T-helper 1 cell (primary cell): ENCODE results near the gene ATP6V1E1.
"Not testable (repeated sequence)": the region's sequence is repeated elsewhere in the genome, so short reads cannot be mapped to it uniquely, and the experiment has no call there.

ENCODE experiments used
- DNase-seq, 5 donors: peaks; one replicate each; pipeline ENCODE4 v3.0.0-alpha.2; 2012 to 2020

Gene ATP6V1E1

DNA sequence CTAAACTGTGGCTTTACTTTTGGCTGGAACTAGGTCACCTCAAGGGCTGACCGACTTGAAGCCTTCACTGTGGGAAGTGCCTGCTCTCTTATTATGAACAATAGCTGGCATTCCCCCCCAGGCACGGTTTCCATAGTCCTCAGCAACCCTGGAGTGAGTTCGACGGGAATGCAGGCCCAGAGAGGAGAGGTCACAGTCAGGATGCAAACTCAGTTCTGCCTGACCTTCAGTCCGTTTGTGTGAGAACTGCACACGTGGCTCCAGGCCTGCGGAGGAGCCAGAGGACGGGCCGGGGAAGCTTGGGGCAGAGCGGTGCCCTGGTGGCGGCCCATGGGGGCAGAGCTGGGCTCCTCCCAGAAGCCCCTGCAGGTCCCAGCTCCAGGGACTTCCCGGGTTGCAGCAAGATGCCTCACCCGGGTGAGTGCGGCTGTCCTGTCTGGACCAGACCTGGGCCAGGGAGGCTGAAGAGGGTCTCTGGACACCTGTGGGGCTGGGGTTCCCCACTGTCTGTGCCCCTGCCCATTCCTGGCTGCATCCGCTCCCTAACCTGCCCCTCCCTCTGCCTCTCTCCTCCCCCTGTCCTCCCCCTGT is 48.0 kb downstream of the ATP6V1E1 start:
- DNase-seq, result no peak

DNA sequence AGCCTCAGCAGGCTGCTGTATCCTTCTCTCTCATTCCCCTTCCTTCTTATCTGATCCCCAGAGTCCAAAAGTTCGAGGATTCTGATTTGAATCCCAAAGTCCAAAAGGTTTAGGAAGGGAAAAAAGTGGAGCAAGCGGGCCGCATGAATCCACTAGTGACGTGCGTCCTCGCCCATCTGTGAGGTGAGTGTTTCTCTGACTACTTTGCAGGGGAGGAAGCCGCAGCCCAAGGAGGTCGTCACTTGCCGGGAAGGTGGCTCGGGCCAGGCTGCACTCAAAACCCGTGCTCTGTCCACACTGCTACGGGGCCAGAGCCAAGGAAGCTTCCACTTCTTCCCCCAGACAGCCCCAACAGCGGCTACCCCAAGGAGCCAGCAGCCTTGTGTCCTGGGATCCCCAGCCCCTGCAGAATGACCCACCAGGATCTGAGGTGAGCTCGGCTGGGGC is 49.0 kb downstream of the ATP6V1E1 start:
- no peak for DNase-seq

DNA sequence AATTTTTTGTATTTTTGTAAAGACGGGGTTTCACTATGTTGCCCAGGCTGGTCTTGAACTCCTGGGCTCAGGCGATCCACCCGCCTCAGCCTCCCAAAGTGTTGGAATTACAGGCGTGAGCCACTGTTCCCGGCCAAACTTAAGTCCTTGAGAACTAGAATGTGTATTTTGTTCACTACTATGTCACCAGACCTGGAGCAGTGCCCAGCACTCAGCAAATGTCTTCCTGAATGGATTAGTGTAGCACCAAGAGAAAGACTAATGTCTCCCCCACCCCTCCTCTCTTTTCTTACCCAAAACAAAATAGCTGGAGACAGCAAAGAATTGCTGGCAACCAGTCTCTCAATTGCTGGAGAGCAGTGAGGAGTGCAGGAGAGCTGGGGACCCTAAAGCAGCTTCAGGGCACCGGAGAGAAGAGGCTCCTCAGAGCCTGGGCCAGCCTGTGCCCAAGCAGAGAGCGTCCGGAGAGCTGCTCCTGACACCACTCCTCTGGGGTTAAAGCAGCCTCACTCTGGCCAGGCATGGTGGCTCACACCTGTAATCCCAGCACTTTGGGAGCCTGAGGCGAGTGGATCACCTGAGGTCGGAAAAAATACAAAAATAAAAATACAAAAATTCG is 50.3 kb downstream of the ATP6V1E1 start:
- no peak for DNase-seq

DNA sequence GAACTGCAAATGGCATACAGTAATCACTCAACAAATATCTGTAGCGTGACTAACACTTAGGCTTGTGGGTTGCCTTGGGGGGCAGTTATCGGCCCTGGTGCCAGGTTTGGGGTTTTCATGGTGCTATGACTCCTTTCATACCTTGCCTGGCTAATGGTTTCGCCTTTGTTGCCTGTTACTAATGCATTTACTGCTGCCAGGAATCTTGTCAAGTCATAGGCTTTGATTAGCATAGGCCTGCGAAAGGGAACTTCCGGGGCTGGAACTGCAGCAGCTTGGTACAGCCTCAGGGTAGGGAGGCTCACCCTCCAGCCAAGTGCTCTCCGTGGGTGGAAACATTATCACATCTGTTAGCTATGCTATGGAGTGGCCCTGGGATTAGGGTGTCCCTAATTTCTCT is 52.1 kb downstream of the ATP6V1E1 start:
- no peak for DNase-seq

DNA sequence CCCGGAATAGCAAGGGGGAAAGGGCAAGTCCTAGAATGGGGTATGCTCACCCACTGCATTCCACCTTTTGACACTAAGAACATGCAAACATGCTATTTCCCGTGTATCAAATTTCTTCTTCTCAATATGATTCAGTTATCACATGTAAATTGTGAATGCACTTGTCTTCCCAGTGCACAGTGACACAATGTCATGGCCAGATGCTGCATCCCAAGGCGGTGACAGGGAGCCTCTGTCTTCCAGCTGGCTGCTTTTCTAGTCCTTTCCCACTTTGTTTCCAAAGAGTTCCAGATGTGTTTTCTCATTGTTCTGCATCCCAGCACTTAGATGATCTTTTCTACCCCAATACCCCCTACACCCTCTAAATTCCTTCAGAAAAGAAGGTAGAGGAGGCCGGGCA is 52.9 kb downstream of the ATP6V1E1 start:
- DNase-seq, result no peak

DNA sequence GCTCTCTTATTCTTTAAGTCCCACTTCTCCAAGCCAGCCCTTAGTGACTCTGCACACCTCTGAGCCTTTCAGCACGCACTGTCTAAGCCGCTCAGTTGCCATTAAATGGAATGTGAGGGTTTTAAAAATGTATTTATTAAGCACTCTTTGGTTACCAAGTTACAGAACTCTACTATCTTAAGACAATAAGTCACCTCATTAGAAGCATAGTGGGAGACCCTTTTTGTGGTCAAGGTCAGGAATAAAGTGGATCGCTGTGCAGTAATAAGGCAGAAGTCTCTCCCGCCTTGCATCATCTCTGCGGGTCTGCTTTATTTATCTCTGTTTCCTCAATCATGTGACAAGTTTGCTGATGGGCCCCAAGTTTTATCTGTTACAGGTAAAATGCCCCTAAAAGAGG is 53.4 kb downstream of the ATP6V1E1 start:
- DNase-seq, result no peak

DNA sequence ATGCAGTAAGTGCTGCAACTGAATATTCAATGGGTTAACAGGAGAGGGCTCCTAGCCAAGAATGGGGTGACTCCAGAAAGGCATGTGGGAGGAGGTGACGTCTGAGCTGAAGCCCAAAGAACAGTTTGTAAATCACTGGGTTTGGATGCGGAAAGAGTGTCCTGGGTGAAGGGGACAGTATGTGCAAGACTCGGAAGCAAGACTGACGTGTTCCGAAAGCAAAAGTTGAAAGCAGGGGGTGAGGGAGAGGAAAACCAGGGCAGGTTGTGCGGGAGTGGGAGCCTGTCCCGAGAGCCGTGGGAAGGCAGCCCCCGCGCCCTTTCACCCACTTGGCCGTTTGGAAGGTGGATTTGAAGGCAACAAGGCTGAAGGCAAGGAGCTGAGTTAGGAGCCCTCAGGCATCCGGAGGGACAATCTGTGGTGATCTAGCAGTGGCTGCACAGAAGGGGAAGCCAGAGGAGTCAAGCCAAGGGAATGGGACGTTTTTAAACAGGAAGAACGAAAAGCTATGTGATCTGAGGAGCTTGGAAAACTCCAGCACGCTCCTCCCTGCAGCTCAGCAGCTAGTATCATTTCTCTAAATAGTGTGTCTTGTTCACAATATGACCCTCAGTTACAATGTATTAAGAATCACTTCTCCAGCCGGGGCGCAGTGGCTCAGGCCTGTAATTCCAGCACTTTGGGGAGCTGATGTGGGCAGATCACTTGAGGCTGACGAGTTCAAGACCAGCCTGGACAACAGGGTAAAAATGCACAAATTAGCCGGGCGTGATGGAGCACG is 57.5 kb downstream of the ATP6V1E1 start:
- no peak for DNase-seq

DNA sequence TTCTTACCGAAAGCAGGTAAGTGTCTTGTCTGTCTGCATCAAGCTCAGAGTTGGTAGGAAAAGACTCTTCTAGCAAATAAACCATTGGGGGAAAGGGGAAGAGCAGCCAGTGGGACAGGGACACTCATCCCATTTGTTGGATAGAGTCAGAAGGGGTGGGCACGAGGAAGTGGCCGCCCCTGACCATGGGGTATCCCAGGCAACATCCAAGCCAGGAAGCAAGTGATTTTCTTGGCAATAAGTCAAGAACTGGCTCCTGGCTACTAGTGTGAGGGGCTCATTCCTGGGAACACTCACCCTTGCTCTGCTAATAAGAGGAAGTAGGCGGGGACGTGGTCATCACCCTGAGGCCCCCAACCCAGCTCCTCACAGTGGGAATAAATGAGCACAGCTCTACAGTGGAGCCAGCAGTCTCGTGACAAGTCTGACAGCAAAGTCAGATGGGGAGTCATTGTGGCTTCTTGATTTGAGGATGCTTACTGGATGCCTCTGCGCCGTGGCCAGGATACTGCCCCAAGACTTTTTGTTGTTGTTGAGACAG is 58.5 kb downstream of the ATP6V1E1 start:
- DNase-seq, result no peak

DNA sequence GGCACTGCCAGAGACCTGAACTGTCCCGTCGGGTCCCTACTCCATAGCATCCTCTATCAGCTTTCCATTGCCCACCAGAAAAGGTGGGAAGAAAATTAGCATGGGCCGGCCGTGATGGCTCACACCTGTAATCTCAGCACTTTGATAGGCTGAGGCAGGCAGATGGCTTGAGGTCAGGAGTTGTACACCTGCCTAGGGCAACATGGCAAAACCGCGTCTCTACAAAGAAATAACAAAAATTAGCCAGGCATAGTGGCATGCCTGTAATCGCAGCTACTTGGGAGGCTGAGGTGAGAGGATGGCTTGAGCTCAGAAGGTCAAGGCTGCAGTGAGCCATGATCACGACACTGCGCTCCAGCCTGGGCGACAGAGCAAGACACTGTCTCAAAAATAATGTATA is 61.8 kb downstream of the ATP6V1E1 start:
- DNase-seq, result no peak

DNA sequence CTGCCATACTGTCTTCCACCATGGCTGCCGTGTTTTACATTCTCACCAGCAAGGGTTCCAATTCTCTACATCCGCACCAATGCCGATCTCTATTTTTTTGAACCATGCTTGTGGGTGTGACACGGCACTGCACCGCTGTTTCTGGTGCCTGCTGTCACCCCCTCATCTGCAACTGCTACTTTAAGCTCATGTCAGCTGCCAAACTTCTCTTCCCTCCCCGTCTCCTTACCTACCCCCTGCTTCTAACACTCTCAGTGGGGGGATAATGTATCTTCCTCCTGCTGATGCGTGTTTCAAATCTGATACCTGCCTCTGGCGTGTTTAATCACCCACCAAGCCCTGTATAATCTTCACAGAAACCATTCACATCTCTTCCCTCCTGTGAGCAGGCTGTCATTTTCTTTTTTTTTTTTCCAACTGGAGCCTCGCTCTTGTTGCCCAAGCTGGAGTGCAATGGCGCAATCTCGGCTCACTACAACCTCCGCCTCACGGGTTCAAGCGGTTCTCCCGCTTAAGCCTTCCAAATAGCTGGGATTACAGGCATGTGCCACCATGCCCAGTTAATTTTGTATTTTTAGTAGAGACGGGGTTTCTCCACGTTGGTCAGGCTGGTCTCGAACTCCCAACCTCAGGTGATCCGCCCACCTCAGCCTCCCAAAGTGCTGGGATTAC is 62.4 kb downstream of the ATP6V1E1 start:
- DNase-seq, result not testable (repeated sequence)

DNA sequence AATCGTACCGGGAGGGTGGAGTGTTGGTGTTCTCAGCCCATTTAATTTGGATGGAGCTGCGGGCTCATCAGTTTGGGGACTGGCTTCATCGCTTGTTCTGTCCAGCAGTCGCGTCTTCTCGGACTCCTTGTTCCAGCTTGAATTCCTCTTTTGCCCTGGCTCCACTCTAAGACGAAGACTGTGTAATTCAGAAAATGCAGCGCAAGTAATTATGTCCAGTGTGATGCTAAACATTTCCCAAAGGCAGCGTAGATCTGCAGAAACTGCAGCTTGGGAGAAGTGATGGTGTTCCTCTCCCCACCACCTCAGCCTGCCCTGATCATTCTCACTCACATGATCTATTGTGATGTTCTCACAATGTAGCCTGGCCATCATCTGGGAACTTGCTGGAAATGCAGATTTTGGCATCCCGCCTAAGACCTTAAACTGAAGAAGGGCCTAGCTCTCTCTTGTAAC is 64.6 kb downstream of the ATP6V1E1 start:
- no peak for DNase-seq

DNA sequence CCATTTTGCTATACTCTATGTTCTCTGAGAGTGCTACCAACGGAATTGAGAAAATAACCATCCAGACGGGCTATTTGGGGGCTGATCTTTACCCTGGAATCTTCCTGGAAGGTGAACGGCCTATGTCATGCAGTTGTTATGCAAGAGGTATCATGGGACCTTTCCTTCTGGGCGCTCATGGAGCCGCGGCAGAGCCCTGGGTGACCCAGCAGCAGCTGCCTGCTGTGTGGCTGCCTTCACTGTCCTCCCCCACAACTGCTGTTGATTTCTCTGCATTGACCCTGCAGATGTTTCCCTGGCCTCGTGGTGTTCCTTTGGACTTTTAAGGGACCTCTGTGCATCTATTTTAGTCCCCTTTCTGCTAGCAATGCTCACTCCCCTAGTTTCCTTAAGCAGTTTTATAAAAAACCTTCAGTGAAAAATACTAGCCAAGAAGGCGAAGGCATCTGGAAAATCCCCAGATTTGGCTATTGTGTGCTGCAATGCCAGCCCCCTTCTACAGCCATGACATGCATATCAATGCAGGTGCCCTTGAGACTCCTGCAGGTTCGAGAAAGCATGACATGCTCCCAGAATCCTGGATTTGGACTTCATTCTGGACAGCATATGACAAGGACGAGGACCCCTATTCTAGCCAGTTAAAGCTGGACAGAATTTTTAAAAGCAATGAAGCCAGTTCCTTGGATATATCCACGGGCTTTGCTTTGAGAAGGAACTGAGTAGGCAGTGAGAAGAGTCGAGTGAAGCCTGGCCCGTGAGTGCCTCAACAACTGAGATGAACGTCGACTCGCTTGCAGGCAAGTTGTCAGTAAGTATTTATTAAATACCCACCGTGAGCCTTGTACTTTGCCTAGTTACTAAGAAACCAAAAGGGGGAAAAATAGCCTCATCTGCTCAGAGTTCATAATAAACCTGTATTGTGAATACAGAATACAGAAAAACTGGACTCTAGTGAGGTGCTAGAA is 65.4 kb downstream of the ATP6V1E1 start, which contains the start of gene SLC25A18:
Gene SLC25A18, plus strand, starts transcription at position 593 of the 965 bp plus-strand sequence. CDS start 16,447 bp downstream, outside the sequence.
- no peak for DNase-seq

DNA sequence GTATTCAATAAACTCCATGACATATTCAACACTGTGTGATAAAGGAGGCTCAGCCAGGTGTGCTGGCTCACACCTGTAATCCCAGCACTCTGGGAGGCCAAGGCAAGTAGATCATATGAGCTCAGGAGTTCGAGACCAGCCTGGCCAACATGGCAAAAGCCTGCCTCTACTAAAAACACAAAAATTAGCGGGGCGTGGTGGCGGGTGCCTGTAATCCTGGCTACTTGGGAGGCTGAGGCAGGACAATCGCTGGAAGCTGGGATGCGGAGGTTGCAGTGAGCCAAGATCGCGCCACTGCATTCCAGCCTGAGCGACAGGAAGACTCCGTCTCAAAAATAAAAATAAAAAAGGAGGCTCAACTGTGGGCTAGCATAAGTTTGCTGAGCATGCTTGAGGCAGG is 69.4 kb downstream of the ATP6V1E1 start:
- DNase-seq, result no peak

DNA sequence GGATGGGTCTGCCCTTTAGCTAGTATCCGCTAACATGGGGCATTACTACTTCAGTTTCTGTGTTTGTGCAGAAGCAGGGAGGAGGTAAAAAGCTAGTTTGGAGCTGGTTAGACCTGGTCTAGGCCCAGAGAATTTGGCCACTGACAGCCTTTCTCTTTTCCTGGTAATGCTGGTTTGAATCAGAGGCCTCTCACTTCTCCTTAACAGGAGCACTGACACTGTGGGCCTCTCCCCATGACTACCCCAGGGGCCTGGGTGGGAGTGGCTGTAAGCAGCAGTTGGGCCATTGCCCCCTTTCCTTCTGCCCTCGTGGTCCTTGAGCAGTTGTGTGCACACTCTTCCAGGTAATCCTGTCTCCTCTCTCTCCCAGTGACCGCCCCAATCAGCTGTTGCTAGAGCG is 73.7 kb downstream of the ATP6V1E1 start:
- DNase-seq, result no peak

DNA sequence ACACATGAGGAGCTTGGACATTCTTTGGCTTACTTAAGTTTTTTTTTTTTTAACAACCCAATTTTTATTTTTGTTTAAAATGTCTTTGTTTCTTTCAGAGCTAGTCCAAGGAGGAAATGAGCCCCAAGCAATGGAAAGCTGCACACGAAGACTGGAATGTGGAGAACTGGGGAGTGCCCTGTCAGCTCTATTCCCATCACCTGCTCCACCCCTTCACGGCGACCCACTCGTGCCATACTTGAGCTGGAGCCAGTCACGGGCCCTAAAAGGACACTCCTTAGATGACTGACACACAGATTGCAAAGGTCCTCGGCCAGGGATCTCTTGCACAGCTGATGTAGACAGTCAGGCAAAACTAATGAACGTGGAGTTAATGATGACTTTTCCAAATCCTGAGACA is 75.8 kb downstream of the ATP6V1E1 start:
- no peak for DNase-seq

DNA sequence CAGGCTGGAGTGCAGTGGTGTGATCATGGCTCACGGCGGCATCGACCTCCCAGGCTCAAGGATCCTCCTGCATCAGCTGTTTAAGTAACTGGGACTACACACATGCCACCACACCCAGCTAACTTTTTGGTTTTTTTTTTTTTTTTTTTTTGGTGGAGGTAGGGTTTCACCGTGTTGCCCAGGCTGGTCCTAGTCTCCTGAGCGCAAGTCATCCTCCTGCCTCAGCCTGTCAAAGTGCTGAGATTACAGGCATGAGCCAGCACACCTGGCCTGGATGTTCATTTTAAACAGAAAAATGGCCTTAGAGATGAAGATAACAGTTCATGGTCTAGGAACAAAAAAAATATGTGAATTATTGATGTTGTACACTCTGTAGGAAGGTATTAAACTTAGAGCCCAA is 78.9 kb downstream of the ATP6V1E1 start:
- no peak for DNase-seq

DNA sequence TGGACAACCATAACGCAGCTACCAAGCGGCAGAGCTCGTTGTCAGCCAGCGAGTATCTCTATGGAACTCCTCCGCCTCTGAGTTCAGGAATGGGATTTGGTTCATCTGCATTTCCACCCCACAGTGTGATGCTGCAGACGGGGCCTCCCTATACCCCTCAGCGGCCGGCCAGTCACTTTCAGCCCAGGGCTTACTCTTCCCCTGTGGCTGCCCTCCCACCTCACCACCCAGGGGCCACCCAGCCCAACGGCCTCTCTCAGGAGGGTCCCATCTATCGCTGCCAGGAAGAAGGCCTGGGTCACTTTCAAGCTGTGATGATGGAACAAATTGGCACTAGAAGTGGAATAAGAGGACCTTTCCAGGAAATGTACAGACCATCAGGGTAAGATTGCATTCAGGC is 79.4 kb downstream of the ATP6V1E1 start:
- DNase-seq, result no peak

DNA sequence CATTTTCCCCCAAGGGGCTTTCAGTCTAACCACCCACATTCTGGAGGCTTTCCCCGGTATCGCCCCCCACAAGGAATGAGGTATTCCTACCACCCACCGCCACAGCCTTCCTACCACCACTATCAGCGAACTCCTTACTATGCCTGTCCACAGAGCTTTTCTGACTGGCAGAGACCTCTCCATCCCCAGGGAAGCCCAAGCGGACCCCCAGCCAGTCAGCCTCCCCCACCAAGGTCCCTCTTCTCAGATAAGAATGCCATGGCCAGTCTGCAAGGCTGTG is 79.9 kb downstream of the ATP6V1E1 start:
- DNase-seq, result no peak

DNA sequence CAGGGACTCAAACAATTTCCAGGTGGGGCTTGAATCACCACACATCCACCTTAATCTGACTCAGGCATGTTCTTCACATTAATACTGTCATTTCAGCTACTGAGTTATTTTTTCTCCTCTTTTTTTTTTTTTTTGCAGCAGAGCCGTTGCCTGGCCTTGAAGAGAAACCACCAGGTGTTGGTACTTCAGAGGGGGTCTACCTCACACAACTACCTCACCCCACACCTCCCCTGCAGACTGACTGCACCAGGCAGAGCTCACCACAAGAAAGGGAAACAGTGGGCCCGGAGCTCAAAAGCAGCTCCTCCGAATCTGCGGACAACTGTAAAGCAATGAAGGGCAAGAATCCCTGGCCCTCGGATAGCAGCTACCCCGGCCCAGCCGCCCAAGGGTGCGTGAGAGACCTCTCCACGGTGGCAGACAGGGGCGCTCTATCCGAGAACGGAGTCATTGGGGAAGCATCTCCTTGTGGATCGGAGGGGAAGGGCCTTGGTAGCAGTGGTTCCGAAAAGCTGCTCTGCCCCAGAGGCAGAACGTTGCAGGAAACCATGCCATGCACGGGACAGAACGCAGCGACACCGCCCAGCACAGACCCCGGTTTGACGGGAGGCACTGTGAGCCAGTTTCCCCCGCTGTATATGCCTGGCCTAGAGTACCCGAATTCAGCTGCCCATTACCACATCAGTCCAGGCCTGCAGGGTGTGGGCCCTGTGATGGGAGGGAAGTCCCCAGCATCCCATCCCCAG is 80.4 kb downstream of the ATP6V1E1 start:
- no peak for DNase-seq

DNA sequence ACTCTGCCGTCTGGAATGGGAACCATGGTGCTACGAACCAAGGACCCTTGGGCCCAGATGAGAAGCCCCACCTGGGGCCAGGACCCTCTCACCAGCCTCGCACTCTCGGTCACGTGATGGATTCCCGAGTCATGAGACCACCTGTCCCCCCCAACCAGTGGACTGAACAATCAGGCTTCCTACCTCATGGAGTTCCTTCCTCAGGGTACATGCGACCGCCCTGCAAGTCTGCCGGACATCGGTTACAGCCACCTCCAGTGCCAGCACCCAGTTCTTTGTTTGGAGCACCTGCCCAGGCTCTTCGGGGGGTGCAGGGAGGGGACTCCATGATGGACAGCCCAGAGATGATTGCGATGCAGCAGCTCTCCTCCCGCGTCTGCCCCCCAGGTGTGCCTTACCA is 86.1 kb downstream of the ATP6V1E1 start:
- DNase-seq, result no peak
